ENCODE data around the gene SMARCA5.

SMARCA5 gene

GRCh38 chr4:143531788-143532491 is 18.4 kb downstream of the SMARCA5 start:
- DNase-seq (ENCODE audit: low spot score) = no peak

GRCh38 chr4:143538979-143539669 is 25.6 kb downstream of the SMARCA5 start:
- no peak for DNase-seq (ENCODE audit: low spot score)

GRCh38 chr4:143539670-143540023 is 26.1 kb downstream of the SMARCA5 start:
- no peak for DNase-seq (ENCODE audit: low spot score)

GRCh38 chr4:143549928-143550327 is 36.4 kb downstream of the SMARCA5 start:
- no peak for DNase-seq (ENCODE audit: low spot score)

- DNase-seq (ENCODE audit: low spot score) = no peak
These were observed 41.5 kb downstream of the SMARCA5 start for GRCh38 chr4:143554728-143555597.

- no peak for DNase-seq (ENCODE audit: low spot score)
These were observed 42.2 kb downstream of the SMARCA5 start for GRCh38 chr4:143555676-143556075.

GRCh38 chr4:143558286-143558685 is 44.8 kb downstream of the SMARCA5 start:
- DNase-seq (ENCODE audit: low spot score) = no peak

- DNase-seq (ENCODE audit: low spot score) = peak; percentile 60
These were observed 45.6 kb downstream of the SMARCA5 start for GRCh38 chr4:143558823-143559756.

- DNase-seq (ENCODE audit: low spot score) = no peak
These were observed 46.2 kb downstream of the SMARCA5 start for GRCh38 chr4:143559757-143560147.

- no peak for DNase-seq (ENCODE audit: low spot score)
These were observed 51.0 kb downstream of the SMARCA5 start for GRCh38 chr4:143564472-143564871.

- DNase-seq (ENCODE audit: low spot score) = no peak
These were observed 61.8 kb downstream of the SMARCA5 start for GRCh38 chr4:143575331-143575730.

- no peak for DNase-seq (ENCODE audit: low spot score)
These were observed 67.9 kb downstream of the SMARCA5 start for GRCh38 chr4:143581331-143581946.

GRCh38 chr4:143585548-143585947 is 72.0 kb downstream of the SMARCA5 start:
- peak; percentile 5 for DNase-seq (ENCODE audit: low spot score)

- peak; percentile 37 for DNase-seq (ENCODE audit: low spot score)
These were observed 72.6 kb downstream of the SMARCA5 start for GRCh38 chr4:143586080-143586479.

GRCh38 chr4:143587703-143588102 is 74.2 kb downstream of the SMARCA5 start:
- no peak for DNase-seq (ENCODE audit: low spot score)

- no peak for DNase-seq (ENCODE audit: low spot score)
These were observed 83.8 kb downstream of the SMARCA5 start for GRCh38 chr4:143597276-143597675.

- no peak for DNase-seq (ENCODE audit: low spot score)
These were observed 85.3 kb downstream of the SMARCA5 start for GRCh38 chr4:143598816-143599215.

GRCh38 chr4:143599827-143600226 is 86.3 kb downstream of the SMARCA5 start:
- no peak for DNase-seq (ENCODE audit: low spot score)

GRCh38 chr4:143606480-143606879 is 93.0 kb downstream of the SMARCA5 start:
- DNase-seq (ENCODE audit: low spot score) = no peak

Measured in hepatic stellate cell (primary cell).